LNCAP (cell line): ENCODE results near the gene GDF9.

Experiments used
- CTCF ChIP-seq: fragments of 450-650 bp; IDR thresholded peaks from 2 replicates; pipeline ENCODE4 v1.5.1; 2017; ENCODE audit warnings: mild to moderate bottlenecking

Gene GDF9

GRCh38 chr5:132859889-132860437 is 6.3 kb downstream of the GDF9 start:
- no peak for TF ChIP-seq CTCF

GRCh38 chr5:132856011-132856410 is 10.3 kb downstream of the GDF9 start:
- TF ChIP-seq CTCF = no peak

- TF ChIP-seq CTCF = no peak
Observed at GRCh38 chr5:132854301-132854700, 12.0 kb downstream of the GDF9 start.

GRCh38 chr5:132853790-132854189 is 12.5 kb downstream of the GDF9 start:
- TF ChIP-seq CTCF = no peak

- TF ChIP-seq CTCF = no peak
Observed at GRCh38 chr5:132853323-132853722, 12.9 kb downstream of the GDF9 start.

- TF ChIP-seq CTCF = no peak
Observed at GRCh38 chr5:132850066-132850465, 16.2 kb downstream of the GDF9 start.

- no peak for TF ChIP-seq CTCF
Observed at GRCh38 chr5:132849347-132849746, 16.9 kb downstream of the GDF9 start.

- TF ChIP-seq CTCF = no peak
Observed at GRCh38 chr5:132848270-132848669, 18.0 kb downstream of the GDF9 start.
